ENCODE results near the gene ZNF414.

DNA sequence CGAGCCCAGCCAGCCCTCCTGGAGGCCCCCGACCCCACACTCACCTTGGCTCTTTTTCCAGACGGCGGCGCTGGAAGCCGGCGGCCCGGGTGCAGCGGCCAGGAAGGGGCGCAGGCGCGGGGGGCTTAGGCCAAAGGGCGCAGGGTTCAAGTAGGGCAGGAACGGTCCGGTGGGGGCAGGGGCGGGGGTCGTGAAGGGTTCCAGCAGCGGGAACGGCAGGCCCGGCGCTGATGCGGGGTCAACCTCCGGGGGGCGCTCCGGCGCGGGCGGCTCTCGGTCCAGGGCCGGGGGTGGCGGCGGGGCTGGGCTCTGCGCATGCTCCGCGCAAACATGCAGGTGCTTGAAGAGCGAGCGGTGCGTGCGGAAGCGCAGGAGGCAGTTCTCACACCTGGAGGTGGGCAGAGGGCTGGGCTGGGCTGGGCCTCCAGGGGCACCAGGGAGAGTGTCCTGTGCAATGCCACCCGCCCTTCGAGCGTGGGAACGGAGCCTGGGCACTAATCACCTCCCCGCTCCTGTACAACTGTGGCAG, 2.3 kb downstream of the ZNF414 start:
- TF ChIP-seq POLR2A (IDR thresholded peaks at IDR 0.05) (no peak), CTCF (IDR thresholded peaks at IDR 0.05) (no peak), POLR2AphosphoS5 (IDR thresholded peaks at IDR 0.05) (no peak)
